GM19035 (cell line): Measurements from ENCODE around the gene GEMIN7.
A peak's percentile ranks its signal among the peaks of the same experiment; 100 is the strongest.

Experiments
- ATAC-seq: cut with Tn5 transposase; IDR thresholded peaks from one replicate; pipeline ENCODE4 v1.9.1; 2021; ENCODE audit not compliant: unreplicated experiment

The GEMIN7 gene

DNA sequence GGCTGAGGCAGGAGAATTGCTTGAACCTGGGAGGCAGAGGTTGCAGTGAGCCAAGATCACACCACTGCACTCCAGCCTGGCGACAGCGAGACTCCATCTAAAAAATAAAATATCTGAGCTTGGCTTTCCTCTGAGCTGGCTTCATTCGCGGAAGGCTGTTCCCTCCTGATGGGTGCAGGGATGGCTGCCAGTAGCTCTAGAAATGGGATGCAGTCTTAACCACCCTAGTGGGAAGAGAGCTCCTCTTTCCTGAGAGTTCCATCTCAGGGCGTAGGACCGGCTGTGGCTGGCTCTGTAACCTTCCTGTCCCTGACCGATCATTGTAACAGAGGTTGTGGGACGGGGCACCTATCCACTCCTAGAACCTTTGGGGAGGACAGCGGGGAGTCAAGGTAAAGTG, 46.3 kb downstream of the GEMIN7 start:
- no peak for ATAC-seq

DNA sequence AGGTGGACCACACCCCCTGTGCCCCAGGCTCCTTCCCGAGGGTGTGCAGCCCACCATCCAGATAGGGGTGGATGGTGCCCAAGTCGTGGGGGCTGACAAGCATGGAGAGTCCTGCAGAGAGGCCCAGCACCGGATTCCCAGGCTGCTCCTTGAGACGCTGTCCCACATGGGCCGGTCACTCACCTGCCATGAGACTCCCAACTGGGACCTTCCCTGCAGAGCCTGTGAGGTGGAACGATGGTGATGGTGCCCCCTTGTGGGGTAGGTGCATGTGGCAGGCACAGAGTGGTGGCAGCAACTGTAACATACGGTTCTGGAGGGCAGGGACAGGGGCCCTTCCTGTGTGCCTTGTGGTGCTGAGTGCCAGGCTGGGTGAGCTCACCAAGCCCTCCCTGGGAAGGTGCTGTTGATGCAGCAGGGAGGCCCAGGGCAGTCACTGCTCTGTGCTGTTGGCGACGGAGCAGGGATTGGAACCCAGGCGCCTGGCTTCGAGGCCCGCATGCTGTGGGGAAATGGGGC, 47.0 kb downstream of the GEMIN7 start:
- no peak for ATAC-seq

DNA sequence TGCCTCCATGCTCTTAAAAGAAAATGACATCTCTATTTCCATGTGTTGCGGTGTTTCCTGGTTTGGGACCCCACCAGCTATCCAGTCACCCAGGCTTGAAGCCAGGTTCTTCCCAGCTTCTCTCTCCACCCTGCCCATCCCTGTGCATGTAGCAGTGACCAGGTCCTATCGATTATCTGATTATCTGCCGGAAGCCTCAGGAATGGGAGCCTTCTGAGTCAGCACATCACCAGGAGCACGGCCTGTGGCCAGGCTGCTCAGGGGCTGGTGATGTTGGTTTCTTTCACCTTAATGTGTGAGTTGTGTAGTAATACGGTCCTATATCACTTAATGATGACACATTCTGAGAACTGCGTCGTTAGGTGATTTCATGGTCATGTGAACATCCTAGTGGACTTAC, 47.6 kb downstream of the GEMIN7 start:
- ATAC-seq, result no peak

DNA sequence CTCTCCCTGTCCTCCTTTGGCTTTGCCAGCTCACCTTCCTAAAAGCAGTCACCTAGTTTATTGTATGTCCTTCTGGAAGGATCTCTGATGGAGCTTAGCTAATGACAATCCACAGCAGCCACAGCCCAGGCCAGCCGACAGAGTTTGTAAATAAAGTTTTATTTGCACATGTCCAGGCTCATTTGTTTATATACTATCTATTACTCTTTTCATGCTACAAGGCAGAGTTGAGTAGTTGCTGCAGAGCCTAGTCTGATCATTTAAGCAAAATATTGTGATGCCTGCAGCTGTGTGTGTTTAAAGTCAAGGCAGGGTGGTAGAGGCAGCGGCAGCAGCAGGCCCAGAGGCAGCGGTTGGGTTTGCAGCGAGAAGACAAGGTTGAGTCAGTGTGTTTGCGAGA, 49.1 kb downstream of the GEMIN7 start:
- no peak for ATAC-seq

DNA sequence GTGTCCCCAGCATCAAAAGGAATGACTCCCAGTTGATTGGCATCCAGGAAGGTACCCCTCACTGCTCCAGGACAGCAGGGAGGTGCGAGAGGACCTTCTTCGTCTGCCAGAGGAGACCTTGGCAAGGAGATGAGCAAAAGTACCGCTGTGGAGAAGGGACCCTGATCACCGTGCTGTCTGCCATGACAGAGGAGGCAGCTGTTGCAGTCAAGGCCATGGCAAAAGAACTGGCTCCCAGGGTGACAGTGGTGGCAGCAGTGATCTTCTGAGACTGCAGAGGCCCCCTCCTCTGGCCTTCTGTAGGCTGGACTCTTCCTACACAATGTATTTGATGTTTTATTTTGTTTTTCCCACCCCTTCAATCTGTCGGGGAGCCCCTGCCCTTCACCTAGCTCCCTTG, 49.7 kb downstream of the GEMIN7 start:
- ATAC-seq, result no peak

DNA sequence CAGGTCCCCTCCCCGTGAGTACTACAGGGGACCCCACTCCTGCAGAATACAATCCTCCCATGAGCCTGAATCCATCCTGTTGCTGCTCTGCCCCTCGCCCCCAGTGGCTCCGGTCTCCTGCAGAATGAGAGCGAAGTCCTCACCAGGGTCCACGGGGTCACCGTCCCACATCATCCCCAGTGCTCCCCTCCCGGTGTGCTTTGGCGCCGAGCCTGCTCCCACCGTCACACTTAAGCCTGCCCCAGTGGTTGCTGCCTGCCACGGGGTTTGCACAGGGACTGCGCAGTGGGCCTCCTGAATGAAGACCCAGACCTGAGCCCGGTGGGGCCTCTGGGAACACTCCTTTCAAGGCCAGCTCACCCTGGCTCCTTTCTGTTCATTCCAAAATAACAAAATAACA, 51.2 kb downstream of the GEMIN7 start:
- ATAC-seq, result no peak

DNA sequence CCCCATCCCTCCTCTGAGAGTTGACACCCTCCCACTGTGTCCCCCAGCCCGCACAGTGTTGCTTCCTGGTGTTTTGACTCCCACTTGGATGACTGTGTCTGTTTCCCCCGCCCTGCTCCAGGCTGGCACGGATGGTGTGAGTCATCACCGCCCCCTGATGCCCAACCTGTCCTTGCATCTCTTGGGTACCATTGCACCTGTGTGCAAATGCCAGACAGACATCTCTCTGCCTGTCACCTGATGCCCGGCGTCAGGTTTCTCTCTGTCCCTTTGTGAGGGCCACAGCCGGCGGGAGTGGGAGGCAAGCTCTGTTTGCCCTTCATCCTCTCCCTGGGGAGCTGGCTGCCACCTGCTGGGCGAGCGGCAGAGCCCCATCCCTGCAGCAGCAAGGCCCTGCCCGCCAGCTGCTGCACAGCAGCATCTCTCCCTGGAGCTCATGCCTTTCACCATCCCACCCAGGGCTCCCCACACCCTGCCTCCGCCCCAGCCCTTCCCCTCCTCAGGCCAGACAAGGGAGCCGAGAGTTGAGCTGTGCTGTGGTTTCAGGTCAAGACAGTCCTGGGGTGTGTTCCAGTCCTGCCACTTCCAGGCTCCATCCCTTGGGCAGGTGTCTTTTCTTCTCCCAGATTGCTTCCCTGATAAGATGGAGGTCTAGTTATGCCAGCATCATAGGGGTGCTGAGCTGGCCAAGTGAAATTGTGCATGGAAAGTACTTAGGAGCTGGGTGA, 52.0 kb downstream of the GEMIN7 start:
- no peak for ATAC-seq

DNA sequence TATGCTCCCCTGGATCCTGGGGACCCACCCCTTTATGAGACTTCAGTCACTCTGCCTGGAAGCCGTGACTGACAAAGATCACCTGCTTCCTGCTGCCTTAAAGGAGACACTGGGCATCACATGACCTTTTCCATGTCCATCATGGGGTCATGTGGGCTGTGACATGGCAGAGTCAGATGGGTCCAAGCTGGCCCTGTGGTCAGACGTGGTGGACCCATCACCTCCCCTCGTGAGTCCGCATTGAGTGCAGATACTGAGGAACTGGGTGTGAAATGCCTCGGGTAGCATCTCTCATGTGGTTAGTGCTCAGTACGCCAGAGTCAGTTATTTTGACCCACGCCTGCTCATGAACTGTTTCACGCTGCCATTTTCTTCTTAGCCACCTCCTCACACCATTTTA, 54.6 kb downstream of the GEMIN7 start:
- ATAC-seq, result no peak

DNA sequence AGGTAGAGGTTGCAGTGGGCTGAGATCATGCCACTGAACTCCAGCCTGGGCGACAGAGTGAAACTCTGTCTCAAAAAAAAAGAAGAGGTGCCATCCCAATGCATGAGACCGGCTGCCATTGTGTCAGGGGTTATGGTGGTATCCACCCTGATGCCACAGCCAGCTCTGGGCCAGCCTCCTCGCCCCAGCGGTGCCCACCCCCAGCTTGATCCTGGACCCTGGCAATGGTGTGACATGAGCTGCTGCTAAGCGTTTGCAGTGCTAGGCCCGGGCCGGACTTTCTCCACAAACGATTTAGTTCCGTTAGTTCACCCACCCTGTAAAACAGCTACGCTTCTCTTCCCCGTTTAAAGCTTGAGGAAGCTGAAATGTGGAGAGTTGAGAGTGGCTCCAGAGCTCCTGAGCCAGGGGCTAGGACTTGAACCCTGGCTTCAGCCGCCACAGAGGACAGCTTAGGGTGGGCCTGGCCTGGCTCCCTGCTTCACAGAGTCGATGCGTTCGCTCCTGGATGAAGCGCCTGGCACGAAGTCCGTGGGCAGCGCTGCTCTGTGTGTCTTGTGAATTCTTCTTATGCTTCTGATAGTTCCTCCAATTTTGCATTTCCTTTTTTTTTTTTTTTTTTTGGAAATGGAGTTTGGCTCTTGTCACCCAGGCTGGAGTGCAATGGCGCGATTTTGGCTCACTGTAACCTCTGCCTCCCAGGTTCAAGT, 56.3 kb downstream of the GEMIN7 start:
- no peak for ATAC-seq

DNA sequence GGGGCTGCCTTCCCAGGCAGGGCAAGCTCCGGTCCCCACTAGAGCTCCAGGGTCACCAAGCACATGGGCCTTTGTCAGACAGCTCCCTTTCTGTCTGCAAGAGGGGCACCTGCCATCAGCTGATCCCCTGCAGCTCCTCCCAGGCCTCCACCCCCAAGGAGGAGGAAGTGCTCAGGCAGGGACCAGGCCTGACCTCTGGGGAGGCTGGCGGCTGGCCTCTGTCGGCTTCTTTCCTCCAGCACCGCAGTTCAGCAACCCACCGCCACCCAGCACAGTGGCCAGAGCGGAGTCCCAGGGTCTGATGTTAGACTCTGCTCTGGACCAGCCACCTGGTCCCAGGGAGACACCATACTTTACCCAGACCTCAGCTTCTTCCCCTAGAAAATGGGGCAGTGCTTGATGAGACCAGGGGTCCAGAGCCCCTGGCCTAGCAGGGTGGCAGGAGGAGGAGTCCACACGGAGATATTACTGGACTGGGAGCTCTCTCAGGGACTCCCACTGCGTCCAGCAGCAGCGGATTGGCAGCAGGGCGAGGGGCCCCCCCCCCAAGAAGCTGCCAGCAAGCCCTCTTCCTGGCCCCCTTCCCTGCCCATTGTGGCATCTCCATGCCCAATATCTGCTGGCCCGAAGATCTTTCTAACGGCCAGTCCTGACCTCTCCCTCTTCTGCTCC, 57.6 kb downstream of the GEMIN7 start:
- ATAC-seq, result no peak

DNA sequence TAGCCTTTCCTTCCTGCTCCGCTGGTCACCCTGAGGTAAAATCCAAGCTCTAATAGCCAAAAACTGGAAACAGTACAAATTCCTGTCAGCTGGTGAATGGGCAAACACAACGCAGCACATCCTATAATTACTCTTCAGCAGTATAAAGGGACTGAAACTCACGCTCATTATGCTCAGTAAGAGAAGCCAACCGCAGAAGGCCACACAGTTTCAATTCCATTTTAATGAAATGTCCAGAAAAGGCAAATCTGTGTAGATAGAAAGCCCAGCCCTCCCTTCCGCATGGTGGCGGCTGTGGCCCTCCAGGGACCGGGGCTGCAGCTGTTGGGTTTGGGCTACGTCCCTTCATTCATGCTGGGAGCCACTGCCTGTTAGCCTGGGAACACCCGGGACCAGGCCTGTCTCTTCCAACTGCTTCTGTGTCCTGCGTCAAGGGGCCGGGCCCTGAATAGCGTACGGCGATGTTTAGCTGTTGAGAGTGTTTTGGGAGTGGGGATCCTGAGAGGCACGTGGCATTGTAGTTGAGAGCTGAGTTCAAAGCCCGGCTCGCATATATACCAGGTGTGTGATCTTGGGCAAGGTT, 58.2 kb downstream of the GEMIN7 start:
- ATAC-seq, result peak; percentile 76

DNA sequence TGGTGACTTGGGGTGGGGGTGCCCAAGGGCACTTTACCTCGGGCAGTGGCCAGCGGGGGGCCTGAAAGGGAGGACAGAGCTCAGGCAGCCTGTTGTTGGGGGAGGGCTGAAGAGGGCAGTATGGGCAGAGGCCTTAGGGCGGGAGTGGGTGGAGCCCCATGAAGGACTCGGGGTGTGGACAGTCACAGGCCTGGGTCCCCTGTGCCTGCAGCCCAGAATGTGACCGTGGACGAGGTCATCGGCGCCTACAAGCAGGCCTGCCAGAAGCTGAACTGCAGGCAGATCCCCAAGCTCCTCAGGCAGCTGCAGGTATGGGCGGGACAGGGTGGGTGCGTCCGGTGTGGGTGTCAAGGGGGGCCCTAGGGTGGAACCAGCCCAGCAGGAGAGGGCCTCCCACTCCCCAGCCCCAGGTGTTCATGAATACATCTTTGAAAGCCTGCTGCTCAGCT, 59.3 kb downstream of the GEMIN7 start:
- no peak for ATAC-seq

DNA sequence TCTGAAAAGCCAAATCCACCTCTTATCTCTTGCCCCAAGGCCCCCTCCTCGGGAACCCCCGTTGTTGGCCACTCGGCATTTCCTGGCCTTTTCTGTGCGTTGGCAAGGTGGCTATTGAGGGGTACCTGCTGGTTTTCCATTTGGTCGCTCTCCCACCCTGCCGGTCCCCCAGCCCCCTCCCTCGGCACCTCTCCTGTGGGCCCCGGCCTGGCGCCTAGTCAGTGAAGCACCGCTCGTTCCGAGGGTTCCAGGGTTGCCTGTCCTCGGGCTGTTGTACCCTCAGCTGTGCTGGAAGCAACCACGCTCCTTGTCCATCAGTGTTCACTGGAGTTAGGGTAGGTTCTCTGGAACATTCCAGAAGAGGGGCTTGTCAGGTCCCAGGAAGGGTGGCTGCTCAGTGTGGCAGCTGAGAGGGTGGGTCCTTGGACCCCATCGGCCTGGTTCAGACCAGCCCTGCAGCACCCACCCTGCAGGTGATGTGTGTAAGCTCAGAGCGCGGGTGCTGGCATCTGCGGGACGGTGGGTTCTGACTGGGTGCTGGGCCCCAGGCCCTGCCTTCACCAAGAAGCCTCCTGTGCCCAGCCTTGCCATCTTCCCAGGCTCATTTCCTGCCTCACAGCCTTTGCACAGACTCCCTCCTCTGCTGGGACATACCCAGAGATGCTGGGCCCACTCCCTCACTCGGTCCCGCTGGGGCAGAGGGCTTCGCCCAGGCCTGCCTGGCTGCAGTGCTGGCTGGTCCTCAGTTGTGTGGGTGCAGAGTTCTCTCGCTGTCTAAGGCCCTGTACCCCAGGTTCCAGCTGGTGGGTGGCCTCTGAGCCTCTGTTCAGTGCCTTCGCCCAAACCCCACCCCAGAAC, 60.5 kb downstream of the GEMIN7 start:
- no peak for ATAC-seq

DNA sequence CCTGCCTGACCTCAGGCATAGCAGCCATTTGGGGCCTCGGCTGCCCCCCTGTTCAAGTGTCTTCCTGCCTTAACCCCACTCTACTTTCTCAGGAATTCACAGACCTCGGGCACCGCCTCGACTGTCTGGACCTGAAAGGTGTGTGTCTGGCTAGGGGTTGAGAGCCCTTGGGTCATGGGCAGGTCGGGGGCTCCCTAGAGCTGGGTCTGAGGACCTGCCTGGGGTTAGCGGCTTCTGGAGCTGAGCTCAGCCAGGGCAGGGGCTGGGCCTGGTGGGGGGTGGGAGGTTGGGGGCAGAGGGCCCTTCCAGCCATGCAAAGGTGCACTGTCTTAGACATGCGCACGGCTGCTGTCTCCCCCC, 61.1 kb downstream of the GEMIN7 start:
- no peak for ATAC-seq

DNA sequence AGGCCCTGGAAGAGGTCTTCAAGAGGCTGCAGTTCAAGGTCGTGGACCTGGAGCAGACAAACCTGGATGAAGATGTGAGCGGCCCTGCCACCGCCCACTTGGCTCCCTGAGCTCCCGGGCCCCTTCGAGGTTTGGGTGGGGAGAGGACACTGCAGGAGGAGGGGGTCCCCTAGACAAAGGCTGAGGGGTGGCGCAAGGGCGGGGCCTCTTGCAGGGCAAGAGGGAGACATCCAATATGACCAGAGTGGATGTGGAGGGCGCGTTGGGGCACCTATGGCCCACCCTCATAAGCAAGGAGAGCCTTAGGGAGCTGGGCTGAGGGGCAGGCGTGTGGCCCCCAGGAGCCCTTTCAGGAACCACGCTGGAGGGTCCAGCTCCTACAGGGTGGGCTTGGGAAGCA, 61.5 kb downstream of the GEMIN7 start:
- no peak for ATAC-seq
